ENCODE data around the gene FAAP20. TPM values are rescaled to one million over a fixed set of nuclear protein-coding genes. Genes with fewer than 3 reads are reported as not detected.

The FAAP20 gene
- total and polyA plus RNA-seq, 9 of the 15 experiments (the other 6 are each of a cell fraction or from before 2014, with no cell fraction given) = 0.58 to 143 (median 9.9) TPM

DNA sequence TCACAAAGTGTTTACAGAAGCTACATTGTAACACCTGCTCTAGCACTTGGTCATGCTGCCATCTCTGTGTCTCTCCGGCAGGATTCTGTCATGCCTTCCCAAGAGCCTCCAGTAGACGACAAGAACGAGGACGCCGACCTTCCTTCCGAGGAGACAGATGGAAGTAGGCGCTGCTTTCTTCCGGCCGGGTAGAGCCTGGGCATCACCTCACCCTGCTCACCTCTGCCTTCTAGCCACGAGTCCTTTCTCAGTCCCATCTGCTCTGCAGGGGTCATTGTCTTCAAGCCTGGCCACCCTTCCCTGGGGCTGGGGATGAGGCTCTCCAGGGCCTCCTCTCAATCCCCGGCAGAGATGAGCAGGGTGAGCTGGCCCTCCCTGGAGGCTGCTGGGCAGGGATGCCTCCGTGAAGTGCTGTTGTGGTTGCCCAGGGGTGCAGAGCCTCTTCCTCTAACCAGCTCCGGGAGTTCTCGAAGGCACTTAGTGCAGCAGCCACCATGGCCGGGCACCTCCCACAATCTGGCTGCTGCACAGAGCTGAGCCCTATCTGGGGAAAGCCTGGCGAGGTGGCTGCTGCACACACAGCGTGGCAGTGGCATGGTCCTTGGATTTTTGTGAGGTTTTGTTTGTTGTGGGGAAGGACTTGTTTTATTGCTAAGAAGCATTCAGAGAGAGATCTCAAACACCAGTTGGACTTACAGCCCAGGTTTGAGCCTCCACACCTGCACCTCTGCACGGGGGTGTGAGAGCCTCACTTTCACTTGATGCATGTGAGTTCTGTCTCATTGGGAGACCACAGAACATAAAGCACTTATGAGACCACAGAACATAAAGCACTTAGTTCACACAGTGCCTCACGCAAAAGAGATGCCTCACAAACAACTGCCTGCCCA lies 48.4 kb downstream of the FAAP20 start:
- Histone ChIP-seq H3K9me3 (replicated peaks; ENCODE audit: control insufficient read depth, insufficient read depth, low read depth, low read length) (no peaks in the 10 kb centered on the region), H3K9me1 (ENCODE audit: control insufficient read depth, insufficient read depth, low read length) (peaks cover 5% of the 10 kb centered on the region), H3K27me3 (ENCODE audit: control insufficient read depth in 2 of 2, insufficient read depth in 2 of 2, low read length in 2 of 2) (peaks cover 49 to 68% of the 10 kb centered on the region in 2 experiments), H3K4me3 (no peak overlapping the region), H4K20me1 (replicated peaks; ENCODE audit: control insufficient read depth, insufficient read depth, low read length) (no peaks in the 10 kb centered on the region; the same call in 1 of the 2 replicates), H3K4me2 (ENCODE audit: insufficient read depth, low read length) (no peak overlapping the region), H3K9ac (ENCODE audit: insufficient read depth in 1 of 2, low read depth in 2 of 2, low read length in 2 of 2) (no peak overlapping the region), H2AFZ (ENCODE audit: low read depth, low read length) (no peak overlapping the region), H3K27ac (ENCODE audit: extremely low read depth, low read depth, low read length) (no peak overlapping the region), H3K4me1 (replicated peaks in 1 of 2; ENCODE audit: control insufficient read depth in 2 of 2, insufficient read depth in 2 of 2, low read length in 2 of 2) (peaks cover 0 to 3% of the 10 kb centered on the region in 2 experiments; a peak in 1 of 5 replicates), H3K36me3 (ENCODE audit: control insufficient read depth, insufficient read depth, low read length) (no peaks in the 10 kb centered on the region), H3K79me2 (ENCODE audit: control insufficient read depth, insufficient read depth, low read length) (no peaks in the 10 kb centered on the region)
- intact Hi-C loops (cut with micrococcal nuclease) = no loop called here
- 4% methylated on average over 19 of the region's 19 CpGs for WGBS (ENCODE audit: insufficient coverage, low coverage, missing lambda C conversion rate)
- no TSS peak for BruUV-seq (replicated peaks)
- FAIRE-seq = no peak
- no peak for DNase-seq (ENCODE audit: extremely low read depth in 1 of 4, low spot score in 3 of 4)
- ATAC-seq = no peak
- CTCF ChIA-PET (ENCODE audit: low intra/inter-chr PET ratio) = no interaction called here
- POLR2A ChIA-PET = interaction anchor here (1.0 to 1.1 kb wide), 2 partner anchors 10 to 28 kb away, joined by 3 read pairs; no protein-coding TSS in a partner anchor
- in situ Hi-C loops (cut with MboI) = no loop called here
- TF ChIP-seq, protein P1, sequence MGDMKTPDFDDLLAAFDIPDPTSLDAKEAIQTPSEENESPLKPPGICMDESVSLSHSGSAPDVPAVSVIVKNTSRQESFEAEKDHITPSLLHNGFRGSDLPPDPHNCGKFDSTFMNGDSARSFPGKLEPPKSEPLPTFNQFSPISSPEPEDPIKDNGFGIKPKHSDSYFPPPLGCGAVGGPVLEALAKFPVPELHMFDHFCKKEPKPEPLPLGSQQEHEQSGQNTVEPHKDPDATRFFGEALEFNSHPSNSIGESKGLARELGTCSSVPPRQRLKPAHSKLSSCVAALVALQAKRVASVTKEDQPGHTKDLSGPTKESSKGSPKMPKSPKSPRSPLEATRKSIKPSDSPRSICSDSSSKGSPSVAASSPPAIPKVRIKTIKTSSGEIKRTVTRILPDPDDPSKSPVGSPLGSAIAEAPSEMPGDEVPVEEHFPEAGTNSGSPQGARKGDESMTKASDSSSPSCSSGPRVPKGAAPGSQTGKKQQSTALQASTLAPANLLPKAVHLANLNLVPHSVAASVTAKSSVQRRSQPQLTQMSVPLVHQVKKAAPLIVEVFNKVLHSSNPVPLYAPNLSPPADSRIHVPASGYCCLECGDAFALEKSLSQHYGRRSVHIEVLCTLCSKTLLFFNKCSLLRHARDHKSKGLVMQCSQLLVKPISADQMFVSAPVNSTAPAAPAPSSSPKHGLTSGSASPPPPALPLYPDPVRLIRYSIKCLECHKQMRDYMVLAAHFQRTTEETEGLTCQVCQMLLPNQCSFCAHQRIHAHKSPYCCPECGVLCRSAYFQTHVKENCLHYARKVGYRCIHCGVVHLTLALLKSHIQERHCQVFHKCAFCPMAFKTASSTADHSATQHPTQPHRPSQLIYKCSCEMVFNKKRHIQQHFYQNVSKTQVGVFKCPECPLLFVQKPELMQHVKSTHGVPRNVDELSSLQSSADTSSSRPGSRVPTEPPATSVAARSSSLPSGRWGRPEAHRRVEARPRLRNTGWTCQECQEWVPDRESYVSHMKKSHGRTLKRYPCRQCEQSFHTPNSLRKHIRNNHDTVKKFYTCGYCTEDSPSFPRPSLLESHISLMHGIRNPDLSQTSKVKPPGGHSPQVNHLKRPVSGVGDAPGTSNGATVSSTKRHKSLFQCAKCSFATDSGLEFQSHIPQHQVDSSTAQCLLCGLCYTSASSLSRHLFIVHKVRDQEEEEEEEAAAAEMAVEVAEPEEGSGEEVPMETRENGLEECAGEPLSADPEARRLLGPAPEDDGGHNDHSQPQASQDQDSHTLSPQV (IDR thresholded peaks at IDR 0.05) = no peak
- TF ChIP-seq GATA2 (CRISPR knock-in tag; IDR thresholded peaks at IDR 0.05) (no peak), REST (IDR thresholded peaks at IDR 0.05; ENCODE audit: borderline replicate concordance) (no peak), REST (CRISPR knock-in tag; IDR thresholded peaks at IDR 0.05; ENCODE audit: low read depth) (no peak)
